RWPE1 (cell line): ENCODE data around the gene CDCP2.

Experiments used
- CTCF ChIA-PET: fragments of 350-600 bp; sonication (Branson Sonifier 250); formaldehyde crosslinking; extraction: SDS; loops from one replicate; lab custom pipeline; 2021; lab: Yijun Ruan, JAX
- POLR2A ChIA-PET: fragments of 400-600 bp; formaldehyde crosslinking; extraction: SDS; loops from one replicate; lab custom pipeline; 2020; ENCODE audit warnings: antibody characterized with exemption; ENCODE audit not compliant: low non-redundant PET; lab: Yijun Ruan, JAX
- DNase-seq: peaks from one replicate; pipeline ENCODE4 v3.0.0; 2012; ENCODE audit warnings: low spot score
- H3K27ac ChIP-seq: fragments of 450-650 bp; 2 replicates; pipeline ENCODE4 v1.5.1; 2017
- CTCF ChIP-seq: fragments of 450-650 bp; conservative IDR thresholded peaks from 2 replicates; pipeline ENCODE4 v1.5.1; 2017; ENCODE audit warnings: low read depth, mild to moderate bottlenecking

Gene CDCP2

GRCh38 chr1:54094001-54094729 is 58.6 kb downstream of the CDCP2 start:
- TF ChIP-seq CTCF, result no peak
- CTCF ChIA-PET, result interaction anchor here (0.6 to 1.1 kb wide), 2 partner anchors 12 to 331 kb away, joined by 3 read pairs; no protein-coding TSS in a partner anchor
- H3K27ac ChIP-seq, result no peak overlapping the region
- POLR2A ChIA-PET, result no interaction called here
- no peak for DNase-seq

GRCh38 chr1:54091666-54092065 is 61.1 kb downstream of the CDCP2 start:
- ChIA-PET POLR2A (no interaction called here), CTCF (no interaction called here)
- H3K27ac ChIP-seq, result no peak overlapping the region
- no peak for TF ChIP-seq CTCF
- no peak for DNase-seq

GRCh38 chr1:54088385-54088784 is 64.4 kb downstream of the CDCP2 start:
- no peak overlapping the region for H3K27ac ChIP-seq
- CTCF ChIA-PET, result interaction anchor here (0.6 kb wide), 1 partner anchor 445 kb away, joined by 3 read pairs; no protein-coding TSS in a partner anchor
- TF ChIP-seq CTCF, result no peak
- DNase-seq, result no peak
- POLR2A ChIA-PET, result no interaction called here

- TF ChIP-seq CTCF, result no peak
- no peak overlapping the region for H3K27ac ChIP-seq
- DNase-seq, result no peak
- POLR2A ChIA-PET, result no interaction called here
- CTCF ChIA-PET, result interaction anchor here (0.6 to 0.7 kb wide), 2 partner anchors 37 to 734 kb away, joined by 3 to 4 read pairs; no protein-coding TSS in a partner anchor
These were observed 66.0 kb downstream of the CDCP2 start for GRCh38 chr1:54086754-54087153.

GRCh38 chr1:54084794-54085193 is 68.0 kb downstream of the CDCP2 start:
- CTCF ChIA-PET, result no interaction called here
- H3K27ac ChIP-seq, result no peak overlapping the region
- POLR2A ChIA-PET, result no interaction called here
- DNase-seq, result no peak
- no peak for TF ChIP-seq CTCF
